ENCODE data around the gene PTPRJ. TPM values are rescaled to one million over a fixed set of nuclear protein-coding genes. Genes with fewer than 3 reads are reported as not detected.
"Not testable (repeated sequence)": the region's sequence is repeated elsewhere in the genome, so short reads cannot be mapped to it uniquely, and the experiment has no call there.

Gene PTPRJ
- total and polyA plus RNA-seq, 9 of the 15 experiments (the other 6 are each of a cell fraction or from before 2014, with no cell fraction given), result 0.56 to 10.7 (median 4.8) TPM

- CTCF ChIA-PET (ENCODE audit: low intra/inter-chr PET ratio); DNase-seq (ENCODE audit: extremely low read depth in 1 of 4, low spot score in 3 of 4): not testable (repeated sequence)
Measured at GRCh38 chr11:48139896-48140295, 159.5 kb downstream of the PTPRJ start.

GRCh38 chr11:48141475-48142122 is 161.2 kb downstream of the PTPRJ start:
- H3K9me3 ChIP-seq (replicated peaks; ENCODE audit: control insufficient read depth, insufficient read depth, low read depth, low read length), result no peaks in the 10 kb centered on the region
- H3K36me3 ChIP-seq (ENCODE audit: control insufficient read depth, insufficient read depth, low read length), result 0 out of 3 replicates have a peak, but pooled peaks cover 4% of the 10 kb centered on the region
- H3K27ac ChIP-seq (ENCODE audit: extremely low read depth, low read depth, low read length), result no peak overlapping the region
- no TSS peak for BruUV-seq (replicated peaks)
- H3K4me3 ChIP-seq, result no peak overlapping the region
- DNase-seq (ENCODE audit: extremely low read depth in 1 of 4, low spot score in 3 of 4) (peak in 1 of 4 experiments; percentile 13), ATAC-seq (peak; percentile 63), FAIRE-seq (peak; percentile 57)
- H3K4me2 ChIP-seq (ENCODE audit: insufficient read depth, low read length), result no peak overlapping the region
- H2AFZ ChIP-seq (ENCODE audit: low read depth, low read length), result no peak overlapping the region
- H4K20me1 ChIP-seq (replicated peaks; ENCODE audit: control insufficient read depth, insufficient read depth, low read length), result no peaks in the 10 kb centered on the region
- 22% methylated on average over 3 of the region's 3 CpGs for WGBS (ENCODE audit: insufficient coverage, low coverage, missing lambda C conversion rate)
- ChIA-PET POLR2A (interaction anchor here (0.8 kb wide), 1 partner anchor 214 kb away, joined by 3 read pairs; no protein-coding TSS in a partner anchor), CTCF (ENCODE audit: low intra/inter-chr PET ratio) (no interaction called here)
- H3K9ac ChIP-seq (ENCODE audit: insufficient read depth in 1 of 2, low read depth in 2 of 2, low read length in 2 of 2), result no peak overlapping the region
- H3K4me1 ChIP-seq (replicated peaks in 1 of 2; ENCODE audit: control insufficient read depth in 2 of 2, insufficient read depth in 2 of 2, low read length in 2 of 2), result no peaks in the 10 kb centered on the region; a peak in 1 of 5 replicates
- intact Hi-C loops (cut with micrococcal nuclease), result no loop called here
- no peaks in the 10 kb centered on the region for H3K27me3 ChIP-seq (ENCODE audit: control insufficient read depth in 2 of 2, insufficient read depth in 2 of 2, low read length in 2 of 2)
- in situ Hi-C loops (cut with MboI), result no loop called here
- H3K79me2 ChIP-seq (ENCODE audit: control insufficient read depth, insufficient read depth, low read length), result no peaks in the 10 kb centered on the region
- no peaks in the 10 kb centered on the region for H3K9me1 ChIP-seq (ENCODE audit: control insufficient read depth, insufficient read depth, low read length)
- TF ChIP-seq RUNX1 (IDR thresholded peaks at IDR 0.05; ENCODE audit: low read depth), result no peak
- no peak for TF ChIP-seq SP1 (CRISPR knock-in tag; IDR thresholded peaks at IDR 0.05)
- TF ChIP-seq DACH1 (IDR thresholded peaks at IDR 0.05; ENCODE audit: partially characterized antibody), result peak; percentile 15
- TF ChIP-seq RFX1 (IDR thresholded peaks at IDR 0.05), result peak; percentile 16; the same call in 1 of the 2 replicates
- TF ChIP-seq CREB3L1 (IDR thresholded peaks at IDR 0.05; ENCODE audit: borderline replicate concordance, low read depth), result no peak
- no peak for TF ChIP-seq GABPA (tag; conservative IDR thresholded peaks at IDR 0.05; ENCODE audit: low read depth)
- no peak for TF ChIP-seq TBL1XR1 (IDR thresholded peaks at IDR 0.05; ENCODE audit: low read length in 2 of 2)
- no peak for TF ChIP-seq HMGXB4 (CRISPR knock-in tag; IDR thresholded peaks at IDR 0.05)
- TF ChIP-seq MAZ (CRISPR knock-in tag; conservative IDR thresholded peaks at IDR 0.05 in 1 of 2, IDR thresholded peaks at IDR 0.05 in 1 of 2), result no peak
- TF ChIP-seq TAF1 (IDR thresholded peaks at IDR 0.05; ENCODE audit: control insufficient read depth, extremely low read depth, insufficient read depth, low read length, severe bottlenecking), result no peak
- no peak for TF ChIP-seq RBM15 (IDR thresholded peaks at IDR 0.05; ENCODE audit: insufficient read depth, low read length)

More at GRCh38 chr11:48139896-48140295, 159.5 kb downstream of the PTPRJ start:
- H3K9me1 ChIP-seq (ENCODE audit: control insufficient read depth, insufficient read depth, low read length); H3K4me3 ChIP-seq; H2AFZ ChIP-seq (ENCODE audit: low read depth, low read length); H3K4me2 ChIP-seq (ENCODE audit: insufficient read depth, low read length); ATAC-seq; intact Hi-C loops (cut with micrococcal nuclease); FAIRE-seq; H4K20me1 ChIP-seq (replicated peaks; ENCODE audit: control insufficient read depth, insufficient read depth, low read length); H3K9me3 ChIP-seq (replicated peaks; ENCODE audit: control insufficient read depth, insufficient read depth, low read depth, low read length); H3K4me1 ChIP-seq (replicated peaks in 1 of 2; ENCODE audit: control insufficient read depth in 2 of 2, insufficient read depth in 2 of 2, low read length in 2 of 2); H3K27ac ChIP-seq (ENCODE audit: extremely low read depth, low read depth, low read length); H3K27me3 ChIP-seq (ENCODE audit: control insufficient read depth in 2 of 2, insufficient read depth in 2 of 2, low read length in 2 of 2); H3K9ac ChIP-seq (ENCODE audit: insufficient read depth in 1 of 2, low read depth in 2 of 2, low read length in 2 of 2); BruUV-seq (replicated peaks); H3K36me3 ChIP-seq (ENCODE audit: control insufficient read depth, insufficient read depth, low read length); in situ Hi-C loops (cut with MboI); H3K79me2 ChIP-seq (ENCODE audit: control insufficient read depth, insufficient read depth, low read length): not testable (repeated sequence)
- POLR2A ChIA-PET, result interaction anchor here (0.7 kb wide), 1 partner anchor 49 kb away, joined by 3 read pairs; no protein-coding TSS in a partner anchor
- WGBS (ENCODE audit: insufficient coverage, low coverage, missing lambda C conversion rate), result 50% methylated on average over 1 of the region's 3 CpGs
- peak; percentile 27; the same call in 1 of the 2 replicates for TF ChIP-seq CEBPB (tag; IDR thresholded peaks at IDR 0.05)

All from K562 (cell line).